T-helper 9 cell (primary cell): ENCODE data around the gene MRAS.
"Not testable (repeated sequence)": the region's sequence is repeated elsewhere in the genome, so short reads cannot be mapped to it uniquely, and the experiment has no call there.

Experiments
- DNase-seq: peaks from one replicate; pipeline ENCODE4 v3.0.0-alpha.2; 2020

Gene MRAS

DNA sequence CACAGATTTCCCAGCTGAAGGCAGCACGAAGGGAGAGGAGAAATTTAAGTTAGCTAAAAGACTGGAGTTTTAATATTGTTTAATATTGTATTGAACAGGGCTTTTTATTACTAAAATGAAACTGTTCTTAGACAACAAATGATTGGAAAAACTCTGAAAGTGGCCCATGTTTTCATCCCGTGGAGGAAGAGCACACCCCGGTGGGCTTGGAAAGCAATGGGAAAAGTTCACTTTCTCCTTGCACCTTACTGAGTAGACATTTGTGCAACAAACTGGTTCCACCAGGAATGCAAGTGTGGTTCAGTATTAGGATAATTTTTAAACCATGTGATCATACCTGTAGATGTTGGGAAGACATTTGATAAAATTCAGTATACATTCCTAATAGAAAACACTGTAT lies 77.8 kb downstream of the MRAS start:
- DNase-seq, result no peak

DNA sequence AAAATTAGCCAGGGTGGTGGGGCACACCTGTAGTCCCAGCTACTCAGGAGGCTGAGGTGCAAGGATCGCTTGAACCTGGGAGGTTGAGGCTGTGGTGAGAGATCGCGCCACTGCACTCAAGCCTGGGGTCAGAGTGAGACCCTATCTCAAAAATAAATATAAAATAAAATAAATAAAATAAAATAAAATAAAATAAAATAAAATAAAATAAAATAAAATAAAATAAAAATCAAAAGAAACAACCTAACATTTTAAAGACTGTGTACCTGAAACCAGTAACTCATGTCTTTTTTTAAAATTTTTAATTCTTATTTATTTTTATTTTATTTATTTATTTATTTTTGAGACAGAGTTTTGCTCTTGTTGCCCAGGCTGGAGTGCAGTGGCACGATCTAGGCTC lies 78.4 kb downstream of the MRAS start:
- DNase-seq, result not testable (repeated sequence)

- no peak for DNase-seq
Observed at GRCh38 chr3:138429665-138430064, 81.3 kb downstream of the MRAS start.

DNA sequence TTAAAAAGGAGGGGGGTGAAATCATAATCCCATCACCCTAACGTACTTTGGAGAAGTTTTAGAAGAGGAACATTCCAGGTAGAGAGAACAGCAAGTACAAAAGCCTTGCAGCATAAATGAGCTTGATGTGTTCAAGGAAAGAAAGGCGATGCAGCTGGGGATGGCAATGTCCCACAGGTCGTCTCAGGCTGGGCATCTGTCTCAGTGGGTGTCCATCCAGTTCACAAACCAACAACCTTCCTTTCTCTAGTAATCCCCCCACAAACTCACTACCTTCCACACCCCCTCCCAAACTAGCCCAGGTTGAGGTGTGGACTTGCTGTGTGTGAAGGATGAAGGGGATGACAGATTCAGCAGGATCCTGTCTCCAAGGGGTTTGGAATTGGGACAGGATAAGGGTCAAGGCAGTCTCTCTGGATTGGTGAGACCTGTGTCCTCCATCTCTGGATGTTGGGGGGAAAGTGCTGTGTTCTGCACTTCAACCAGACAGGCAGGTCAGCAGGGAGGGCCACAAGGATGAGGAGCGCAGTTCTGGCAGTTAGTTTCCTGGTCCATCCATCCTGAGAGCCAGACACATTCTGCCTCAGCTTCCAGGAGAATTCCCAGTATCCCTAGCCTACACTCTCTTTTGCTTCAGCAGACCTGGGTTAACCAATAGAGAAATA lies 84.3 kb downstream of the MRAS start:
- no peak for DNase-seq

DNA sequence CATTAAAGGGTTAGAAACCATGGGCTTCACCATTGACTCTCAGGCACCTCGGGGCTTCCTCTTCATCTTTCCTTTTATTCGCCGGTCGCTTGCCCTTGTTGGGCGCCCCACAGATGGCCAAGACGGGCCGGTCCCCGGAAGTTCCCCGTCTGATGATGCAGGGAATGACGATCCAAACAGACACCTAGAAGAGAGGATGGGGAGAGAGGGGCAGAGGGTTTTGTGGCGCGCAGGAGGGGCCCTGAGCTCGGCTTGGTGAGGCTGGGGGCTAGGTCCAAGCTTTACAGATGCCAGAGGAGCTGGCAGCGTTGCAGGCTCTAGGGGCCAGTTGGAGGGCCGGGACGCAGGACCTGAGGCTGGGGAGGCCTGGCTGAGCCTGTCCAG lies 85.5 kb downstream of the MRAS start:
- no peak for DNase-seq

GRCh38 chr3:138434276-138434874 lies 86.0 kb downstream of the MRAS start, which contains the start of gene ESYT3:
ESYT3 (plus strand) TSS chr3:138434616; CDS start chr3:138434799, 183 bp downstream.
- DNase-seq, result no peak

DNA sequence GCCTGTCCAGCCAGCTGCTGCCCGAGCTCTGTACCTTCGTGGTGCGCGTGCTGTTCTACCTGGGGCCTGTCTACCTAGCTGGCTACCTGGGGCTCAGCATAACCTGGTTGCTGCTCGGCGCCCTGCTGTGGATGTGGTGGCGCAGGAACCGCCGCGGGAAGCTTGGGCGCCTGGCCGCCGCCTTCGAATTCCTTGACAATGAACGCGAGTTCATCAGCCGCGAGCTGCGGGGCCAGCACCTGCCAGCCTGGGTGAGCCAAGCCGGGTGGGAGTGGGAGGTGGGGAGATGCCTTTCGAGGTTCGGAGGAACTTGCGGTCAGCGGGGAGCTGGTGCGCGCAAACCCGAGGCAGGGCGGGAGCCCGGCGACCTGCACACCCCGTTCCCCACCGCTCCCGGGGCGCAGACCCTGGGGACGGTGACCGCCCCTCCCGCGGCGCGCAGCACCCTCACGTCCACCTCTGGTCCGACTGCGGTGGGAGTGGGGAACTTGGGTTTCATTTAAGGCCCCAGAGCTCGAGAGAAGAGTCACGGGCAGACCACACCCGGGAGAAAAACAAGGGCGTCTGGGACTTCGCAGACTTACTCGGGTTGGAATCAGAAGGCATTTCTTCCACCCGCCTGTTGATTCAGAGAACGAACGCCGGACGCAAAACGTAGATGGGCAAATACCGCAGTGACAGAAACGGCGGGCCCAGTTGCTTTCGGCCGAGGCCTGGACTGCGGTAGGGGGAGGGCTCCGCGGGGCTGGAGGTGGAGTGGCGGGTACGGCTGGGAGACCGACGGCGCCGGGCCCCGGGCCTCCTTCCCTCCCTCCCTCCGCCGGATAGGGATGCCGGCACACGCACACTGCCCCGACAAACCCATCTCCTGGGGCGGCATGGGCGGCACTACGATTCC lies 86.7 kb downstream of the MRAS start:
- no peak for DNase-seq

GRCh38 chr3:138435840-138436239 lies 87.5 kb downstream of the MRAS start:
- DNase-seq, result no peak

GRCh38 chr3:138437281-138437680 lies 88.9 kb downstream of the MRAS start:
- no peak for DNase-seq

DNA sequence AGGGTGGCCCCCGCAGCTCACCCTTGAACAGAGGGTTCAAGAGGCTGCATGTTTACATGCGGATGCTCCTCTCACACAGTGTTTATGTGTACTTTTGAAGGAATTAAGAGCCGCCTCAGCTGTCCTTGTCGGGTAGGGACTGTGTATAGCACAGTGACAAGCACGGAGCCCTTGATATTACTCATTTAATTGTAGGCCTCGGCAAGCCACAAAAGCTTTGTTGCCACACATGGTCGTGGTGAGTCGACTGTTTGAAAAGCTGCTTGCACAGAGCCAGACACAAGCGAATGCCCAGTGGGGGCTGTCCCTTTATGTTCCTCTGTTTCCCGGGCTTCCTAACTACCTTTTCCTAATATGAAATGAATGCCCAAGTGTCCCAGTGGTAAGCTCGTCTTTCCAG lies 90.5 kb downstream of the MRAS start:
- no peak for DNase-seq

DNA sequence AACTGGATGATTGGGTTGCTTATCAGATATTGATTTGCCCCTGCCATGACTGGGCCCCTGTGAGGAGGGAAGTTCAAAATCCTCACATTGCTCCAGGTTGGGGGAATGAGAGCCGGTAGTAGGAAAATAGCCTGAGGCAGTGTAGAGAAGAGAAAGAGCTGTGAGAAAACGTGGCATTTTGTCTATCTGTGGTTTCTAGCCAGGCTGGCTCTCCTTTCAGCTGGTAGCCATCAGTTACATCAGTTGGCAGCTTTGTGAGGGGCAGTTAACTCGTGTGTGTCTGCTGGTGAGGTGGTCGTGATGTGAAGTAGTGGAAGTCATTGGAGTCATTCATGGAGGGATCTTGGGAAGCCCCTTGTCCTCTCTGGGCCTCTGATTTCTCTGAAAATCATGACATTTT lies 91.3 kb downstream of the MRAS start:
- no peak for DNase-seq

GRCh38 chr3:138440121-138440521 lies 91.7 kb downstream of the MRAS start:
- DNase-seq, result no peak

- DNase-seq, result no peak
Observed at GRCh38 chr3:138440596-138440995, 92.2 kb downstream of the MRAS start.

- DNase-seq, result no peak
Observed at GRCh38 chr3:138441256-138441655, 92.9 kb downstream of the MRAS start.

GRCh38 chr3:138441742-138442141 lies 93.4 kb downstream of the MRAS start:
- no peak for DNase-seq

GRCh38 chr3:138442433-138442832 lies 94.1 kb downstream of the MRAS start:
- no peak for DNase-seq

GRCh38 chr3:138443091-138443490 lies 94.7 kb downstream of the MRAS start:
- no peak for DNase-seq

DNA sequence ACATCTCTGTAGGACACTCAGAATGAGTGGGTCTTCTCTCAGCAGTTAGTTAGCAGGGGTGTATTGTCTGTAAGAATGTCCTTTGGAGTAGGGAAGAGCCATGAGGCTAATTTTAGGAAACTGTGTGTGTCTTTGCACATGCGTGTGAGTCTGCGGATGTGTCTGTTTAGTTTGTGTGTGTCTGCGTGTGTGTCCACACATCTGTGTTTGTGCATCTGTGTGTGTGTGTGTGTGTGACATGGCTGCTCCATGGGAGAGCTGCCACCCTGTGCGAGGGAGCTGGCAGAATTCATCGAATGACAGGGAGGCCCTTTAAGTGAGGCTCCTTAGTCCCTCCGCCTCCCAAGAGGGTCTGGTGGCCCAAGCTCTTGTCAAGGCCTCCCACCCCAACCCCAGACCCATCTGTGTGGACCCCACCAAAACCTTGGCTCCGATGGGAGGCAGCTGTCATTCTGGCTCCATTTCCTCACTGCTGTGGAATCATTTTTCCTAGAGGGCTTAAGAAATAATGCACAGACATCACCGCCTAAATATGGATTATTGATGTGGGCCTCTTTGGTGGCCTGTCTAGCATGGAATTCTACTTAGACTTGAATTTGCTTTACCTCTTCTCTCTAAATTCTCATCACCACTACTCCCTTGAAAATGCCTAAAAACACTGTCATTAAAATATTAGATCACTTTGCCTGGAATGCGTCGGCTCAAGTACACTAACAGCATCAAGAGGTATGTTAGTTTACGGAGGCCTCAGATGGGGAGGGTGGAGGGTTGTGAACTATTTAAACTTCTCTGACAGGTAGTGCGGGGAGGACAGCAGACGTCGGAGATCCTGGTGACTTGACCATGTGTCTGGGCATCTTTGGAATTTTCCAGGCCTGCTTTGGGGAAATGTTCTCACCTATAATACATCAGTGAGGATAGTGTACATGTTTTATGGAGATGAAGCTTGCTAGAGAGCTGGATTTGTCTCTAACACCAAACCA lies 95.4 kb downstream of the MRAS start:
- DNase-seq, result no peak

DNA sequence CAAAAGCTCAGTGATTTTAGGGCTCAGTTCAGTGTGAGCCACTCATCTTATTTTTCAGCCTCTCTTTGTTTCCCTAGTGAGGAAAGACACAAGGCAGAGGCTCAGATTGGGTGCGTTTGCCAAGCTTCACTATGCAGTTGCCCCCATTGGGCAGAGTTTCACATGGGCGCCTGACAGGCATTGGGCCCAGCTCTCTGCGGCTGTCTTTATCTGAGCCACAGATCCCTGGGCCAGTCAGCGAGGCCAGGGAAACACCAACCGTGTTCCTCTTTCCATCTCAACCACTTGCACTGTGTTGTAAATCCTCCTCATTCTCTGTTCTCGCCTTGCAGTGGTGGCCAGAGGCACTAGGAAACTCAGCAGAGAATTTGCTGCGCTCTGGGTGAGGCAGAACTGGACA lies 96.9 kb downstream of the MRAS start:
- no peak for DNase-seq

DNA sequence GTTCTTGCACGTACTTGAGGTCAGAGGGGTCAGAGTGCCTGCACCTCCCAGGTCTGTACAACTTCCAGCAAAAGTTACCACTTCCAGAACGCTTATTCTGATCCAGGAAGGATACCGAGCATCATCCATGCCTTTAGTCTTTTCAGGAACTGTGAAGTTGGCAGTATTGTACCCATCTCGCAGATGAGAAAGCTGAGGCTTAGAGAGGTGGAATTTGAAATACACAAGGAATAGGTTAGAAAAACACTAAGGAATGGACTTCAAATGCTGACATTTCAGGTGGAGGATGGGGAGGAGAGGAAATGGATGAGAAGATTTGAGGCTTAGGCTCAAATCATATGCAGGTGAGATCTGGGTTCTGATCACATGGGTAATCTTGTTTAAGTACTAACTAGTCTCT lies 97.3 kb downstream of the MRAS start:
- DNase-seq, result no peak

DNA sequence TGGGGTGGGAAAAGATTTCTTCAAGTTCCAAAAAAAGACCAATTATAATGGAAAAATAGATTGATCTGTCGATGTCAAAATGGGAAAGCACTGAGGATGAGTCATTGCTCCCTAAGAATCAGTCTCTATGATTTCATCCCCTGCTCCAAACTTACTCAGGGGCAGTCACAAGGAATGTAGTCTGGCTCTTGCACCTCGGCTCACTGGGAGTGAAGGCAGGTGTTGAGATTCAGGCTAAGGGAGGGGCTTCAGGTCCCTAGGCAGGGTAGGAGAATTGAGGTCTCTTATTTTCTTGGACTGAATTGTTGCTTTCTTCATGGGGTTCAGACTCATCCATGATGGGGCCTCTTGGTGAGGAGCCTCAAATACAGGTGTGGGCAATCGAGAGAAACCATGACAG lies 100.3 kb downstream of the MRAS start:
- no peak for DNase-seq

- no peak for DNase-seq
Observed at GRCh38 chr3:138449490-138449889, 101.1 kb downstream of the MRAS start.

DNA sequence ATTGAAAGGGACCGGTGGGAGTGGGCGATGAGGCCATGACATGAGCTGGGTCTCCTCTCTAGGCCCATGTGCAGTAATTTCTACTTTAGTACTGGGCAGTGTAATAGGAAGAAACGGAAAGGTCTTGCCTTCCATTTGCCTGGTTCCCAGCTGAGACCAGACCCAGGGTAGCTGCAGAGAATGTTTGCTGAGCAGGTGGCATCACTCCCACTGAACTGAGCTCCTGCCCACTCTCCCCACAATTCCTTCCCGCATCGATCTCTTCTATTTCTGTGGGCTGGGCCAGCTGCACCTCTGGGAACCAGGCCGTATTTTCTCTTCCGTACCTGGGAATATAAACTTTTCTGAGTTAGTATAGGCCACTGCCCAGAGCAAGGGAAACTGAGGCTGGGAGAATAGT lies 101.8 kb downstream of the MRAS start:
- DNase-seq, result no peak
